ENCODE measurements around the gene GNGT1. TPM values are rescaled to one million over a fixed set of nuclear protein-coding genes. Genes with fewer than 3 reads are reported as not detected.
A peak's percentile ranks its signal among the peaks of the same experiment; 100 is the strongest.

Gene GNGT1
- total and polyA plus RNA-seq, 2 experiments from 2014 or later = not detected

DNA sequence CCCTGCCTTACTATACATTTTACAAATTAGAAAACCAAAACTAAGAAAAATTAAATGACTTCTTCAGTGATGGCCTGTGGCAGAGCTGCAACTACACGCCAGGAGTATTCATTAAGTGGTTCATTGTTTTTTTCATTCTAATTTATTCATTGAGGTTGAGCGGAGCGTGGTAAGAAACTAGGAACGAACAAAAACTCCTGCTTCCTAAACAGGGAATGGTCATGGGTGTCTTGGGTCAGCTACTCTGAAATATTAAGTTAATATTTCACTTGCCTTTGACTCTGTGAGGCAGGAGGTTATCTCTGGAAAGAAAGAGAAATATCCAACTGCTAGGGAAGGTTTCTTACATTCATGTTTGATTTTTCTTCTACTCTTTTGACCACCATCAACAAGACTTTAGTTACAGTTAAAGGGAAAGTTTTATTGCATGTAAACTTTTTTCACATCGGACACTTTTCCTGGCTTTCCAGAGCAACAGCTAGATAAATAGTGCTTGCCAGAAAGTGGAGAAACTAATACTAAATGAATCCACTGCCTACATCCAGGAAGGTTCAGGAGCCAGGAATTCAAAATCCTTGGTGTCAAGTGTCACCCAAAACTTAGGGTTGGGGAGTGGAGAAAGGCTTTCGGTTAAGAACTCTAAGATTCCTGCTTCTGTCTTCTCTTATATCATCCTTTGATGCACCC lies 14.3 kb downstream of the GNGT1 start:
- peaks cover 20% of the 10 kb centered on the region for H3K4me1 ChIP-seq (ENCODE audit: insufficient read depth)
- no peaks in the 10 kb centered on the region for H3K36me3 ChIP-seq (ENCODE audit: low read depth)
- H3K9me2 ChIP-seq (ENCODE audit: insufficient read depth) = no peaks in the 10 kb centered on the region
- peak; percentile 33 for DNase-seq
- WGBS, 2 experiments (ENCODE audit: low coverage in 1 of 2, low lambda C conversion rate in 2 of 2, missing lambda C conversion rate in 2 of 2) = 67 to 69% methylated on average over 6 of the region's 6 CpGs
- TF ChIP-seq EZH2 (IDR thresholded peaks at IDR 0.05; ENCODE audit: insufficient read depth, poor library complexity, severe bottlenecking) = no peak
- TF ChIP-seq EZH2phosphoT487 (IDR thresholded peaks at IDR 0.05; ENCODE audit: insufficient read depth, low read depth) = no peak
- H3K79me2 ChIP-seq (ENCODE audit: insufficient read depth) = peaks cover 56% of the 10 kb centered on the region
- H4K20me1 ChIP-seq (ENCODE audit: insufficient read depth) = no peaks in the 10 kb centered on the region; the same call in 1 of the 2 replicates
- no peaks in the 10 kb centered on the region for H3K27me3 ChIP-seq (replicated peaks; ENCODE audit: insufficient read depth)
- in situ Hi-C loops (cut with MboI) = no loop called here
- H3K27ac ChIP-seq = peak overlapping the region; percentile 91
- H3K4me3 ChIP-seq = peak overlapping the region; percentile 96
- H3K9ac ChIP-seq = peak overlapping the region; percentile 89
- peak overlapping the region; percentile 96 for H3K4me2 ChIP-seq (ENCODE audit: unreplicated experiment)
- H3F3A ChIP-seq (ENCODE audit: insufficient read depth) = peaks cover 33% of the 10 kb centered on the region
- peak overlapping the region; percentile 91 for H2AFZ ChIP-seq
- no peaks in the 10 kb centered on the region for H3K9me3 ChIP-seq (ENCODE audit: low read depth)

DNA sequence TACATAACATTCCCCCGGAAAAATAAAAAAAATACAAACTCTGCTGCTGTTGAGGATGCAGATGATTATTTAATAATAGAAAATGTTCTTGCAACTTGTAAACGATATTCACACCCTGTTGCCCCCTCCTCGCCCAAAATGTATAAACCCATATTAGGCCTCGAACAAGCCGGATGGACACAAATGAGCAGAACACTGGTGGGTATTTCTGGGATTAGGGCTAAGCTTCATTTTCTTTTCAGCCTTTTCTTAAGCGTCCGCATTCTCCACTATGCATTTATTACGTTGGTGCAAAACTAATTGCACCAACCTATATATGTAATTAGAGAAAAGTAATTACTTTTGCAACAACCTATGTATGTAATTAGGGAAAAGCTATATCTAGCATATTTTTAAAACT lies 14.8 kb downstream of the GNGT1 start:
- Histone ChIP-seq H3F3A (ENCODE audit: insufficient read depth) (peaks cover 33% of the 10 kb centered on the region), H3K9ac (peak overlapping the region; percentile 89), H3K4me1 (ENCODE audit: insufficient read depth) (peaks cover 20% of the 10 kb centered on the region), H3K4me2 (ENCODE audit: unreplicated experiment) (peak overlapping the region; percentile 96), H3K27ac (peak overlapping the region; percentile 91), H3K9me2 (ENCODE audit: insufficient read depth) (no peaks in the 10 kb centered on the region), H3K36me3 (ENCODE audit: low read depth) (peaks cover 3% of the 10 kb centered on the region; the same call in 1 of the 2 replicates), H3K9me3 (ENCODE audit: low read depth) (no peaks in the 10 kb centered on the region), H3K4me3 (peak overlapping the region; percentile 96), H2AFZ (peak overlapping the region; percentile 91), H4K20me1 (ENCODE audit: insufficient read depth) (no peaks in the 10 kb centered on the region; the same call in 1 of the 2 replicates), H3K79me2 (ENCODE audit: insufficient read depth) (peaks cover 60% of the 10 kb centered on the region), H3K27me3 (replicated peaks; ENCODE audit: insufficient read depth) (no peaks in the 10 kb centered on the region)
- DNase-seq = peak; percentile 30
- in situ Hi-C loops (cut with MboI) = no loop called here
- WGBS, 2 experiments (ENCODE audit: low coverage in 1 of 2, low lambda C conversion rate in 2 of 2, missing lambda C conversion rate in 2 of 2) = 12 to 17% methylated on average over 8 of the region's 8 CpGs
- TF ChIP-seq EZH2 (IDR thresholded peaks at IDR 0.05; ENCODE audit: insufficient read depth, poor library complexity, severe bottlenecking) = no peak
- TF ChIP-seq EZH2phosphoT487 (IDR thresholded peaks at IDR 0.05; ENCODE audit: insufficient read depth, low read depth) = no peak

DNA sequence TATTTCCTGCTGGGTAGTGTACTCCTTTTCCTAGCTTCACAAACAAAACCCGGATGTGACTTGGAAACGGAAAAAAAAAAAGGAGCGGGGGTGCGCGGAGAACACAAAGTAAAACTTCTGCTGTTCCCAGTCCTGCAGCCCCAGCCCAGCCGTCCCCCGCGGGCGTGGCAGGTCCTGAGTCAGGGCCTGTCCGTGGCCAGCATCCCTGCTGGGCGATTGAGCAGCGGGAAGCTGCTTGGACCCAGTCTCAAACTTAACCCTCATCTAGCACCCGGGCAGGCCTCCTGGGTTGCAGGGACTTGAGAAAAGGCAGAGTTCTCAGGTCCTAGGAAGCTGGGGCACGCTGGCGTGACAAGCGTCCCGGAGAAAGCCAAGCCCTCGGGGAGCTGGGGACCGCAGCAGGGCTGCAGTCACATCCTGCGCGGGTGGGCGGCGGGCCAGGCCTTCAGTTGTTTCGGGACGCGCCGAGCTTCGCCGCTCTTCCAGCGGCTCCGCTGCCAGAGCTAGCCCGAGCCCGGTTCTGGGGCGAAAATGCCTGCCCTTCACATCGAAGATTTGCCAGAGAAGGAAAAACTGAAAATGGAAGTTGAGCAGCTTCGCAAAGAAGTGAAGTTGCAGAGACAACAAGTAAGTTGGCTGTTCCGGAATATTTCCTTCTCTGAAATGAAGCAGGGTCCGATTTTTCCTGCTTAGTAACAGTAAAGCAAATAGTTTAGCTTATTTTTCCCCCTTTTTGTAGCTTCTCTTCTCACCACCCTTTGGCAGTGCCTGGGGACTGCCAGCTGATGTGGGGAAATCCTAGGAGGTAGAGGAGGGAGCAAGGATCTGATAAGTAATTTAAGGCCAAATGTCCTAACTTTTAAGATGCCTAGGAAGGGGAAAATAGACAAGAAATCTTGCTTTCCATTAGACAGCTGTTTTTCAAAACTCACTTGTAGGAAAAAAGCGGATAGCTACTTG lies 15.5 kb downstream of the GNGT1 start, which contains the start of gene GNG11:
Gene GNG11, plus strand, starts transcription at position 129 of the 960 bp plus-strand sequence. Its CDS starts 403 bp downstream, at position 532.
- Histone ChIP-seq H4K20me1 (ENCODE audit: insufficient read depth) (no peaks in the 10 kb centered on the region; the same call in 1 of the 2 replicates), H3K27me3 (replicated peaks; ENCODE audit: insufficient read depth) (no peaks in the 10 kb centered on the region)
- DNase-seq = peak; percentile 90

DNA sequence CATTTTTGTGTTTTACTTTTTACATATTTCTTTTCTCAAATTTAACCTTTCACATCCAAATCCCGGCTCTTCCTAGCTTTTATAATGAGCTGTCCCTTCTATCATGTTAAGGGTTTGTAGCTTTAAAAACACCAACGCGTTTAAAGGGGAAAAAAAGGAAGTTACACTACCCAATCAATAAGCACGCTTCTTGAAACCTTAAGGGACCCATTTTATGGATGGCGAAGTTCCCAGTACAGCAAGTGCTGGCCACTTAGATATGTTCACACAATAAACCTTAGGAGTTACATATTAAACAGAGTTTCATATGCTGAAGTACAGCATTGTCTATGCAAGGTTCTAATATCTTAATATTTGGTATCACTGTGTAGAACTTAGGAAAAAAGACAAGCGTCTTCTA lies 16.9 kb downstream of the GNGT1 start:
- Histone ChIP-seq H2AFZ (peak overlapping the region; percentile 91), H3K9ac (peak overlapping the region; percentile 89), H3K4me3 (peak overlapping the region; percentile 96), H3K36me3 (ENCODE audit: low read depth) (peaks cover 9% of the 10 kb centered on the region; the same call in 1 of the 2 replicates), H3K9me2 (ENCODE audit: insufficient read depth) (no peaks in the 10 kb centered on the region), H3K9me3 (ENCODE audit: low read depth) (no peaks in the 10 kb centered on the region), H3K4me2 (ENCODE audit: unreplicated experiment) (peak overlapping the region; percentile 96), H4K20me1 (ENCODE audit: insufficient read depth) (no peaks in the 10 kb centered on the region; the same call in 1 of the 2 replicates), H3K79me2 (ENCODE audit: insufficient read depth) (peaks cover 60% of the 10 kb centered on the region), H3F3A (ENCODE audit: insufficient read depth) (peaks cover 44% of the 10 kb centered on the region), H3K4me1 (ENCODE audit: insufficient read depth) (peaks cover 20% of the 10 kb centered on the region), H3K27ac (peak overlapping the region; percentile 91), H3K27me3 (replicated peaks; ENCODE audit: insufficient read depth) (no peaks in the 10 kb centered on the region)
- 2 to 3% methylated on average over 6 of the region's 6 CpGs for WGBS, 2 experiments (ENCODE audit: low coverage in 1 of 2, low lambda C conversion rate in 2 of 2, missing lambda C conversion rate in 2 of 2)
- TF ChIP-seq EZH2 (IDR thresholded peaks at IDR 0.05; ENCODE audit: insufficient read depth, poor library complexity, severe bottlenecking) = no peak
- TF ChIP-seq EZH2phosphoT487 (IDR thresholded peaks at IDR 0.05; ENCODE audit: insufficient read depth, low read depth) = no peak
- DNase-seq = no peak
- in situ Hi-C loops (cut with MboI) = no loop called here

More for the DNA sequence above, 15.5 kb downstream of the GNGT1 start, which contains the start of gene GNG11:
- Histone ChIP-seq H3K27ac (peak within 1 kb of the TSS; percentile 91), H3K9me2 (ENCODE audit: insufficient read depth) (no peaks in the 10 kb centered on the region), H3K36me3 (ENCODE audit: low read depth) (peaks cover 9% of the 10 kb centered on the region; the same call in 1 of the 2 replicates), H3F3A (ENCODE audit: insufficient read depth) (peaks cover 33% of the 10 kb centered on the region), H3K9ac (peak within 1 kb of the TSS; percentile 89), H2AFZ (peak within 1 kb of the TSS; percentile 91), H3K4me2 (ENCODE audit: unreplicated experiment) (peak within 1 kb of the TSS; percentile 96), H3K4me1 (ENCODE audit: insufficient read depth) (peaks cover 20% of the 10 kb centered on the region), H3K4me3 (peak within 1 kb of the TSS; percentile 96), H3K79me2 (ENCODE audit: insufficient read depth) (peaks cover 60% of the 10 kb centered on the region), H3K9me3 (ENCODE audit: low read depth) (no peaks in the 10 kb centered on the region)
- 1% methylated on average over 39 of the region's 39 CpGs for WGBS, 2 experiments (ENCODE audit: low coverage in 1 of 2, low lambda C conversion rate in 2 of 2, missing lambda C conversion rate in 2 of 2)
- no peak for TF ChIP-seq EZH2 (IDR thresholded peaks at IDR 0.05; ENCODE audit: insufficient read depth, poor library complexity, severe bottlenecking)
- 0 out of 2 replicates have a peak, but pooled peaks have one; percentile 31 for TF ChIP-seq EZH2phosphoT487 (IDR thresholded peaks at IDR 0.05; ENCODE audit: insufficient read depth, low read depth)
- in situ Hi-C loops (cut with MboI) = no loop called here
